OCI-LY7 (cell line): ENCODE measurements around the gene ASB15. TPM values are rescaled to one million over a fixed set of nuclear protein-coding genes. Genes with fewer than 3 reads are reported as not detected.
A peak's percentile ranks its signal among the peaks of the same experiment; 100 is the strongest.

Experiments
- BruUV-seq: library from RNA; stranded (reverse); fragments of 400-500 nt; replicated peaks from 2 replicates; lab custom pipeline; 2021; lab: Mats Ljungman, UMichigan
- CTCF ChIA-PET: fragments of 300-600 bp; sonication (Branson Sonifier 250); formaldehyde crosslinking; loops from one replicate; lab custom pipeline; 2022; ENCODE audit warnings: antibody characterized with exemption; ENCODE audit not compliant: unreplicated experiment; lab: Charles Lee
- POLR2A ChIA-PET: fragments of 300-600 bp; sonication (Branson Sonifier 250); formaldehyde crosslinking; loops from one replicate; lab custom pipeline; 2022; ENCODE audit warnings: antibody characterized with exemption; lab: Charles Lee
- DNase-seq: peaks from one replicate; pipeline ENCODE4 v3.0.0-alpha.2; 2015; ENCODE audit warnings: low spot score
- H2AFZ ChIP-seq: fragments of 200-600 bp; sonication (generic), shearing (Covaris generic); 2 replicates; pipeline ENCODE4 v1.6.1; 2014; ENCODE audit warnings: mild to moderate bottlenecking, antibody characterized with exemption, low read length, moderate library complexity
- H3K27ac ChIP-seq: fragments of 200-600 bp; sonication (generic); 2 replicates; pipeline ENCODE4 v1.5.1; 2014; ENCODE audit warnings: mixed run types, low read depth, mild to moderate bottlenecking, moderate library complexity, low read length, inconsistent platforms; ENCODE audit not compliant: poor library complexity, severe bottlenecking
- H3K36me3 ChIP-seq: fragments of 200-600 bp; sonication (generic); 2 replicates; pipeline ENCODE4 v1.6.1; 2014; ENCODE audit warnings: mild to moderate bottlenecking, antibody characterized with exemption, low read length, moderate library complexity, mixed read lengths; ENCODE audit not compliant: insufficient read depth
- H3K4me1 ChIP-seq: fragments of 200-600 bp; sonication (generic); 2 replicates; pipeline ENCODE4 v1.5.1; 2014; ENCODE audit warnings: mild to moderate bottlenecking, low read length; ENCODE audit not compliant: insufficient read depth, poor library complexity, severe bottlenecking
- H3K4me2 ChIP-seq: fragments of 200-600 bp; sonication (generic); 2 replicates; pipeline ENCODE4 v1.6.1; 2014; ENCODE audit warnings: mild to moderate bottlenecking, low read length
- H3K4me3 ChIP-seq: fragments of 200-600 bp; sonication (generic); 2 replicates; pipeline ENCODE4 v1.5.1; 2014; ENCODE audit warnings: mild to moderate bottlenecking, low read depth, low read length; ENCODE audit not compliant: poor library complexity, severe bottlenecking
- H3K79me2 ChIP-seq: fragments of 200-600 bp; sonication (generic); 2 replicates; pipeline ENCODE4 v1.6.1; 2016; ENCODE audit warnings: low read depth, mild to moderate bottlenecking, low read length, moderate library complexity, mixed read lengths; ENCODE audit not compliant: insufficient read depth
- H3K9me2 ChIP-seq: fragments of 200-600 bp; sonication (generic); 2 replicates; pipeline ENCODE4 v1.6.1; 2016; ENCODE audit warnings: mild to moderate bottlenecking, low read length, mixed read lengths; ENCODE audit not compliant: insufficient read depth
- H3K9me3 ChIP-seq: fragments of 200-600 bp; sonication (generic); 2 replicates; pipeline ENCODE4 v1.6.1; 2014; ENCODE audit warnings: mild to moderate bottlenecking, mixed run types, low read length, mixed read lengths
- H4K20me1 ChIP-seq: fragments of 200-600 bp; sonication (generic); 2 replicates; pipeline ENCODE4 v1.6.1; 2014; ENCODE audit warnings: mild to moderate bottlenecking, antibody characterized with exemption, low read length, moderate library complexity, mixed read lengths; ENCODE audit not compliant: insufficient read depth
- CTCF ChIP-seq: fragments of 200-600 bp; sonication (generic); conservative IDR thresholded peaks from 2 replicates; pipeline ENCODE4 v1.5.1; 2014; ENCODE audit warnings: mild to moderate bottlenecking, antibody characterized with exemption, low read length, moderate library complexity, mixed read lengths
- EZH2phosphoT487 ChIP-seq: fragments of 200-600 bp; sonication (generic); IDR thresholded peaks from 2 replicates; pipeline ENCODE4 v1.6.1; 2018; ENCODE audit warnings: low read depth, borderline replicate concordance, mild to moderate bottlenecking, mixed run types, antibody characterized with exemption, low read length, moderate library complexity, mixed read lengths
- intact Hi-C: fragments of 100-400 bp; cut with micrococcal nuclease; formaldehyde crosslinking; loops from one replicate; pipeline ENCODE4 v1.10.0; 2022; ENCODE audit not compliant: unreplicated experiment
- total RNA-seq, 2 experiments: library from RNA; depleted of rRNA in 1 of 2; stranded (reverse); fragments of >200 nt in 1 of 2; shearing (Covaris generic) in 1 of 2; gene quantifications; 2 replicates each; pipeline ENCODE4 v1.2.3, GENCODE V29; 2014 to 2022

Gene ASB15
- total RNA-seq, 2 experiments from 2014 or later, result not detected

GRCh38 chr7:123622660-123623386 lies 21.2 kb downstream of the ASB15 start:
- H2AFZ ChIP-seq, result no peak overlapping the region
- ChIA-PET POLR2A (interaction anchor here (0.6 to 0.7 kb wide), 2 partner anchors 34 to 206 kb away, joined by 5 to 6 read pairs; no protein-coding TSS in a partner anchor), CTCF (no interaction called here)
- H3K4me1 ChIP-seq, result no peaks in the 10 kb centered on the region
- no peaks in the 10 kb centered on the region for H3K36me3 ChIP-seq
- H3K27ac ChIP-seq, result no peak overlapping the region
- intact Hi-C loops, result no loop called here
- no peak for DNase-seq
- no peaks in the 10 kb centered on the region for H3K79me2 ChIP-seq
- H3K4me2 ChIP-seq, result no peak overlapping the region
- no TSS peak for BruUV-seq
- H3K4me3 ChIP-seq, result no peak overlapping the region
- TF ChIP-seq EZH2phosphoT487, result no peak
- no peak for TF ChIP-seq CTCF
- H3K9me3 ChIP-seq, result no peaks in the 10 kb centered on the region
- H3K9me2 ChIP-seq, result no peaks in the 10 kb centered on the region
- no peaks in the 10 kb centered on the region for H4K20me1 ChIP-seq

- Histone ChIP-seq H3K36me3 (no peaks in the 10 kb centered on the region), H3K4me2 (no peak overlapping the region; the same call in 1 of the 2 replicates), H3K9me3 (no peaks in the 10 kb centered on the region), H2AFZ (peak overlapping the region; percentile 57; the same call in 1 of the 2 replicates), H4K20me1 (no peaks in the 10 kb centered on the region), H3K79me2 (no peaks in the 10 kb centered on the region), H3K9me2 (no peaks in the 10 kb centered on the region), H3K4me1 (no peaks in the 10 kb centered on the region), H3K4me3 (no peak overlapping the region), H3K27ac (no peak overlapping the region)
- POLR2A ChIA-PET, result interaction anchor here (0.5 to 1.6 kb wide), 9 partner anchors 9 to 204 kb away, joined by 3 to 12 read pairs (median 3); no protein-coding TSS in a partner anchor
- peak; percentile 67 for DNase-seq
- TF ChIP-seq CTCF, result peak; percentile 88
- TF ChIP-seq EZH2phosphoT487, result no peak
- no TSS peak for BruUV-seq
- intact Hi-C loops, result no loop called here
- CTCF ChIA-PET, result interaction anchor here (0.7 kb wide), 1 partner anchor 10 kb away, joined by 3 read pairs; no protein-coding TSS in a partner anchor
Observed at GRCh38 chr7:123624527-123625183, 23.0 kb downstream of the ASB15 start.
